CD4-positive, alpha-beta T cell treated with Interleukin-15 for 1 hour (primary cell): ENCODE results near the gene CD1C.
"Not testable (repeated sequence)": the region's sequence is repeated elsewhere in the genome, so short reads cannot be mapped to it uniquely, and the experiment has no call there.

Experiments used
- DNase-seq: peaks from one replicate; pipeline ENCODE4 v3.0.0-alpha.2; 2020

CD1C gene

DNA sequence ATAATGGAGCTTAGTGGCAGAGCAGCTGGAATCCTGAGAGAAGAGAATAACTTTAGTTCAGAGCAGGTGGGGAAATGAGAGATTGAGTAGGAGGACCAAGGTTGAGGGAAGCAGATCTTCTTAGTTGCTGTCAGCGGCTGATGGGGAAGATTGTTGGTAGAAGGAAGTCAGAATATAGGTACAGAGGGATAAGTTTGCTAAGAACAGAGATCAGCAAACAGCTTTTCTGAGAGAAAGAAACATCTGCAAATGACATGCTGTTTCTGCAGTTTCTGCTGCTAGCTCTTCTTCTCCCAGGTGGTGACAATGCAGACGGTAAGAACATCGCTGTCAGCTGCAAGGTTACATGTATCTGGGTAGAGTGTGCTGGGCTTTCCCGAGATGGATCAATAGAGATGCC is at the start of gene CD1C:
CD1C (plus strand) TSS at position 113 of the 400 bp plus-strand sequence; CDS start at position 255, 142 bp downstream.
- DNase-seq, result no peak

DNA sequence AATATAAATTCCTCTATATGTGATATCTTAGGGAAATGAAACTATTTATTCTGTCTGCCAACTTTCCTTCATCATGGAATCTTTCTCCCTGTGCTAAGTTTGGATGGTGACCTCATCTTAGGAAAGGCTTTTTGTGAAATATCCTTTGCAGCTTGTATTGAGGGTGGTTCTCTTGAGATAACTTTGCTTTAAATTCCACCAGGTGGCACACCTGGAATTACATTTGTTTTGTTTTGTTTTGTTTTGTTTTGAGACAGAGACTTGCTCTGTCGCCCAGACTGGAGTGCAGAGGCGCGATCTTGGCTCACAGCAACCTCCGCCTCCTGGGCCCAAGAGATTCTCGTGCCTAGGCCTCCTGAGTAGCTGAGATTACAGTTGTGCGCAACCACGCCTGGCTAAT is 43.1 kb upstream of the CD1C start:
- DNase-seq, result no peak

DNA sequence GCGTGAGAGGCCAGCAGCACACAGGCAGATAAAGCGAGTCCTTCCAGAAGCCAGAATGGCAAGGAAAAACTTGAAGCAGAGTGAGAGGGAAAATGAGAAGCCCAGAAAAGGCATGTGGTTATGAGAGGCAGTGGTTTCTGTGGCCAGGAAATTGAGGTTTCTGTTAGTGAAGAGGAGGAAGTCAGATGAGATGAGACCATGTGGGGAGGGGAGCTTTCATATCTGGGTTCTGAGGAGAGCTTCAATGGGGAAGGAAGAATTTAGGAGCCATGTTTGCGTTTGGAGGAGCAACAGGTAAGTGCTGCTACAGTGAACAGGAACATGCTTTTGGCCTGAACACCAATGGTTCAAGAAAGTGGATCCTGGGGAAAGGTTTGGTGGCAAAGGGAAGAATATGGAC is 41.6 kb upstream of the CD1C start:
- peak; percentile 48 for DNase-seq

DNA sequence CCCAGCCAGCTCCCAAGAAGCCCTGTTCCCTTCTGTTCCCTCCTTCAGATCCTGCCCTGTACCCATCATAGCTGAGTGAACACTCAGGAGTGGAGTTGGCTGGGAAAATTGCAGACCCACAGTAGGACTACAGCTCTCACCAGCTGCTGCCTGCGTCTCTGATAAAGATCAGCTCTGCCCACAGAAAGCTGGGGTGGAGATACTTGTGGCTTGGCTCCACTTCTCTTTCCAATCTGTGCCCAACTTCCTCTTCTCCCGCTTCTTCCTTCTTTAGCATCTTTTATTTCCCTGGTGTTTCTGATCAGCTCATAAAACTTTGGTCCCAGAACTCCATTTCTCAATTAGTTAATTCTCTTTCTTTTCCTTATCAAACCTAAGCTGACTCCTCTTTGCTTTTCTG is 41.0 kb upstream of the CD1C start:
- DNase-seq, result no peak

DNA sequence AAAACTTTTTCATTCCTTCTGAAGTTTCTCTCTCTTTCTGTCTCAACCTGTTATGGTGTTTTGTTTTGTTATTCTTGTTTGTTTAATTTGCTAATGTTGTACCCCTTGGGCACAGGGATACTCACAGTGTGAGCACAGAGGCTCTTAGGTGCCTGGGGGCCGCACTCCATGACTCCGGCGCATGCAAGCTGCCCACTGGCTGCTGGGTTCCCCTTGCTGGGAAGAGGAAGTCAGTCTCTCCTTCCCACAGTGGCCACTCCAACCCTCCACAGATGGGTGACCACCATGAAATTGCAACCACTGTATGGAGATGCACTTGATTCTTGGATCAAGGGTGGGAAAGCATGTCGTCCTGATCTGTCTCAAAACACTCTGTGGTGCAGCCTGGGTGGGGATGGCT is 40.1 kb upstream of the CD1C start:
- DNase-seq, result no peak

DNA sequence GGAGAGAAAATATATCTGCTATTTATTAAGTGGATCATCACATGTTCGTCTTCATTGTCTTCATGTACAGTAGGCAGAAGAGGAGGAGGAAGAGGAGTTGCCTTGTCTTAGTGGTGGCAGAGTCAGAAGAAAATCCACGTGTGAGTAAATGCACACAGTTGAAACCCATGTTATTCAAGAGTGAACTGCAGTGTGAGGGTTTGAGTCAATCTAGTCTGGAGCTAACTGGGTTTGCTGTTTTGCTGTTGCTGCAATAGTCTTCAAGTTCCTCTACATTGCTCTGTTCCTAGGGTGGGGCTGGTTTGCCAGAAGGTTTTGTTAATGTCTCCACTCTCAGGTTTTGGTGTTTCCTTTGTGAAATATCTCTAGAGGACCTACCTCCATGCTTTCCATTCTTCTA is 38.6 kb upstream of the CD1C start:
- no peak for DNase-seq

DNA sequence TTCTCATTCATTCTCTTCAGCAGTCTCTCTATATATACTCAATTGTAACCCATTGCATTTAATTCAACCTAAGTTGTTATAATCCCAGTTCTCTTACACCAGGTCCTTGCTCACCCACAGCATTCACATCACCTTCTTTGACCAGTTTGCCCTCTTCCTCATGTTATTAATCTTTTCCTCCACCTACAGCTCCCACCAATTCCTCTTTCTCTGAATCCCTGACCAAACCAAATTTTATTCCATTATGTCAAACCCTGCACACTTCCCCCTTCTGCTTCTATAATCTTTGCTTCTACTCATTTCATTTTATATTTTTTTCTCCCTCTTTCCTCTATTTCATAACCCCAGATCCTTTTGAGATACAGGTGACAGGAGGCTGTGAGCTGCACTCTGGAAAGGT is 34.1 kb upstream of the CD1C start:
- no peak for DNase-seq

DNA sequence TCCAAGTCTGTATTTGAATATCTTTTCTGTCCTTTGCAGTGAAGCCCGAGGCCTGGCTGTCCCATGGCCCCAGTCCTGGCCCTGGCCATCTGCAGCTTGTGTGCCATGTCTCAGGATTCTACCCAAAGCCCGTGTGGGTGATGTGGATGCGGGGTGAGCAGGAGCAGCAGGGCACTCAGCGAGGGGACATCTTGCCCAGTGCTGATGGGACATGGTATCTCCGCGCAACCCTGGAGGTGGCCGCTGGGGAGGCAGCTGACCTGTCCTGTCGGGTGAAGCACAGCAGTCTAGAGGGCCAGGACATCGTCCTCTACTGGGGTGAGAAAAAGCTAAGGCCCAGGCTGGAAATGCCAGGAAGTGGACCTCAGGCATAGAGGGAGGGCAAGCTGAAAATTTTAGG is 33.0 kb upstream of the CD1C start:
- not testable (repeated sequence) for DNase-seq

DNA sequence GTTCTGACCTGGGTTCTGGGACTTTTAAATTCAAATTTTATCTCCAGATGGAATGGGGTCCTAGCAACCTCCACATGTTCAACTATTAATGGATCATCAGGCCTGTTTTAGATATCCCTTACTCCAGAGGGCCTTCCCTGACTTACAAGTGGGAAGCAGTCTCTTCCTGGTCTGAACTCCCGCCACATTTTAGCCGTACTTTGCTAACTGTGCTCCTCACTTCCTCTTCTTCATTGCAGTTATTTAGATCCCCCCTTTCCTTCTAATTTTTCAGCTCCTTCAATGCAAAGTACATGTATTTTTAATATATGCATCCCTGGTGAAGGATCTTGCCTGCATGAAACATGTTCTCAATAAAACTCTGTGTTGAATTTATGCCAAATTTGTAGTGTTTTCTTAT is 31.8 kb upstream of the CD1C start:
- DNase-seq, result no peak

DNA sequence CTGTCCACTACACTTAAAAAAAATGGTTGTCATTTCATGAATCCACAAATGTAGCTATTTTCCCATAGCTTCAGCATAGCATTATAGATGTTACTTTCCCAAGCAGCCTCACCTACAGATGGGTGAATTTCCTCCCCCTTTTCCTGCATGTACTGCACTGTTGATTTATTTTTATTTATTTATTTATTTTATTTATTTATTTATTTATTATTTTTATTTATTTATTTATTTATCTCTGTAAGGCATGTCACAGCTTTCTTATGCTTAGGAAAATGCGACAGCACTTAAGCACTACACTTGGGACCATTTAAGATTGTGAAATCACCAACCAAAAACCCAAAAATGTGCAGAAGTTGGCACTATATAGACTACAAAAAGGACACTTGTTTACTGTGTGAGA is 30.6 kb upstream of the CD1C start:
- no peak for DNase-seq

DNA sequence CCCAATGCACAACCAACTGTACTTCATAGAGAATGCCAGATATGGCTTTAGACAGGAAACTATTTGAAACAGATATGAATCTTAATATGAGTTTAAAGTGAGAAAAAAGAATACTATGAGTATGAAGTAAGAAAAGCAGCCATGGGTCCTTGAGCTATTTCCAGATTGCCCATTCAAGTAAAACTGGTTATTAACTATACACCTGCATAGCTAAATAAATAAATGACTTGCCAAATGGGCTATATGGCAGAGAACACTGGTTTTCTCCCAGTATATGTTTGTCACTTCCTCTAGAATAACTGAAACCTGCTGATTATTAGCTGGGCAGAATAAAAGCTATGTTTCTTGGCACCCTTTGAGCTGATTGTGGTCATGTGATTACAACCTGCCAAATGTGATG is 17.0 kb upstream of the CD1C start:
- no peak for DNase-seq

DNA sequence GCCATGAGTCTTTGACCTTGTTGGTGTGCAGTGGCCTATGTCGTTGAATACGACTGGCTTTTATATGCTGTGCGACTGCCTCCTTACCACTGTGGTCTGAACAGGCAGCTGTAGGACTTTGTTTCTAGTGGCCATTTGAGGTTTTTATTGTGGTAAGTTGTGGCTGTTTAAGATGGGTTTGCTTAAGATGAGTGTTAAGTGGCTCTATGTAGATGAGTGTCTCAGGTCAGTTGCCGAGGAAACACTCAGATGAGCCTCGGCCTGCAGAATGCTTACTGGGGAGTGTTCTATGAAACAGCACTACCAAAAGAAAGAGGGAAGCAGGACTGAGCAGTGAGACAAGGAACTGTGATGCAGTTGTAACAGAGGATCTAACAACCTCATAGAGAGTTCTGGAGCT is 14.9 kb upstream of the CD1C start:
- DNase-seq, result no peak

DNA sequence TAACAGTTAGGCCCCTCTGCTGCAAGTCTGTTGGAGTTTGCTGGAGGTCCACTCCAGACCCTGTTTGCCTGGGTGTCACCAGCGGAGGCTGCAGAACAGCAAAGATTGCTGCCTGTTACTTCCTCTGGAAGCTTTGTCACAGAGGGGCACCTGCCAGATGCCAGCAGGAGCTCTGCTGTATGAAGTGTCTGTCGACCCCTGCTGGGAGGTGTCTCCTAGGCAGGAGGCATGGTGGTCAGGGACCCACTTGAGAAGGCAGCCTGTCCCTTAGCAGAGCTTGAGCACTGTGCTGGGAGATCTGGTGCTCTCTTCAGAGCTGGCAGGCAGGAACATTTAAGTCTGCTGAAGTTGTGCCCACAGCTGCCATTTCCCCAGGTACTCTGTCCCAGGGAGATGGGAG is 7.3 kb upstream of the CD1C start:
- not testable (repeated sequence) for DNase-seq

DNA sequence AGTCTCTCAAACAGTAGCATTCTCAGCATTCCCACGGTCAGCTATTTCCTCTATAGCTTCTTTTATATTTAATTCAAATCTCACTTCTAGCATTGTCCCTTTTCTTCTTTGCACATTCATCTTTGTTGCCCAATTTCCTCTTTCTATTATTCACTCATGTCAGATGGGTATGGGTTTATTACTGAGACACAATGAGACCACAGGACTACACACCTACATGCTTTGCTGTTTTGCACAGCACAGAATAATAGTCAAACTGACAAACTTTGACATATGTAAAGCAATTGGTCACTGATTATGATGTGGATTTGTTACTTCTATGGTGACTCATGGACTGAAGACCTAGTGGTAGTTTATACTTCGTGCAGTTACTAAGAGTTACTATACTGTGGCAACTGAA is 5.8 kb upstream of the CD1C start:
- DNase-seq, result no peak

DNA sequence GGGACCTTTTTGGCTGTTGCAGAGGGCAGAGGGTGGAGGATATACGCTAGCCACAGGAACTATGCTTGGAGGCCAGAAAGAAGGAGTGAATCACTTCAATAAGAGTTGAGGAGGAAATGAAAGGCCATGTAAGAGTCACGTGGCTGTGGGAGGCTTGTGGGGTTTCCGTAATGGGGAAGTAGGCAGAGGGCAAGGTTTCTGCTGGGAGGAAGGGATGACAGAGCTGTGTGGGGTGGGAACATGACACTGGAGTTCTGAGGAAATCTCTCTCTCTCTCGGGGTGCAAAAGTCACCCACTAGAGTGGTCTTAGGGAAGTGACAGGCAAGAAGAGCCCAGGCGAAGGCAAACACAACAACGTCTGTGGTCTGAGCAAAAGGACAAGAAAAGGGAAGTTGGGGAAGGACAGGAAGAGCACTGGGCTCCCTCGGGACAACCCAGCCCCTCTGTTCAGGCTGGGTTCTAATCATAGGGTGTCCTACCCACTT is 3.9 kb upstream of the CD1C start:
- peak; percentile 80 for DNase-seq

DNA sequence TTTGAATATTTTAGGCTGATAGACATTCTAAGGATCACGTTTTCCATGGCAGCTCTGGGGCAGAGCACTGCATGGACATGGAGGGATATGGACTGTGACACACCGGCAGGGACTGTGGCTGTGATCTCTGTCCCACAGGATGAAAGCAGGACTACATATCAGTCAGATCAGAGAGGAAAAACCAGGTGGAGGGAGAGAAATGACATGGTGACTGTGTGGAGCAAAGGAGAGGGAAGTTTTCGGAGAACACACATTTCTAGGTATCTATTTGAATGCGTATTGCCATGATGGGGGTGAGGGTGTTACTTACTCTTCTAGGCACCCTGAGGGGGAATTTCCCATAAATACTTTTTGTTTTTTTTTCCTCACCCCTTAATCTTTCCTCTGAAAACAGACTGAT is 3.2 kb upstream of the CD1C start:
- no peak for DNase-seq

DNA sequence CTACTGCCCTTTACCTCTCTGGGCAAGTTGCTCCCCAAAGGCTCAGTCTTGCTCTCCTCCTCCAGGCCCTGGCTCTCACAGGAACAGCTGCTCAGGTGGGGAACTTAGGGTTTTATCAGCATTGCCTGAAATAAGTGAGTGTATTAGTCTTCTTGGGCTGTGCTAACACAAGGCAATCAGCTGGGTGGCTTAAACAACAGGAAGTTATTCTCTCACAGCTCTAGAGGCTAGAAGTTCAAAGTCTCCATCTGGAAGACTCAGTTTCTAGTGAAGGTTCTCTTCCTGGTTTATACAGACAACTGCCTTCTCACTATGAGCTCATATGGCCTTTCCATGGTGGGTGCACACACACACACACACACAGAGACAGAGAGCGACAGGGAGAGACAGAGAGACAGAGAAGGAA is 2.8 kb upstream of the CD1C start:
- DNase-seq, result no peak

DNA sequence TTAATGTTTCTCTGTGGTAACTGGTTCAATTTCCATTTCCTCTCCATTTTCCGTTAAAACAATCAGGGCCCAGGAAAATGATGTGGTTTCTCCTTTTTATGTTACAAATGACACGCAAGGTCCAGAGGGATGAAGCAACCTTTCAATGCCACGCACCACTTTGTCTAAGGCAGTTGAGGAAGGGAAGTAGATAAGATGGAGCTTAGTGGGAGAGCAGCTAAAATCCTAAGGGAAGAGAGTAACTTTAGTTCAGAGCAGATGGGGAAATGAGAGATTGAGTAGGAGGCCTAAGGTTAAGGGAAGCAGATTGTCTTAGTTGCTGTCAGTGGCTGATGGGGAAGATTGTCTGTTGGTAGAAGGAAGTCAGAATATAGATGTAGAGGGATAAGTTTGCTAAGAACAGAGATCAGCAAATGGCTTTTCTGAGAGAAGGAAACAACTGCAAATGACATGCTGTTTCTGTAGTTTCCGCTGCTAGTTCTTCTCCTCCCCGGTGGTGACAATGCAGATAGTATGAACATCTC is 660 bp downstream of the CD1C start:
- DNase-seq, result no peak

DNA sequence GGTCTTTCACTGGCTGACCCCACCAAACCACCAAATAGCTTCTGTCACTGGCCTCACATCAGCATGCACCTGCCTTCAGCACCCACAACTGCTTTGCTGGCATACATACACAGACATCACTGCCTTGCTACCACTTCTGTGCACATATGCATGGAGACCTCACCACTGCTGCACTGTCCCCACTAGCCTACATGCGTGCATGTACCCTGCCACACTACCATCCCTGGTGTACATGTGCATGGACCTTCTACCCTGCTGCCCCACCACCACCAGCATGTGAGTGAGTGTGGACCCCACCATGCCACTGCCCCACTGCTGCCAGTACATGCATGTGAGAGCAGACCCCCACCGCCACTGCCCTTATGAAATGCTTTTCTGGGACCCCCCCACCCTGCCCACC is 6.1 kb downstream of the CD1C start:
- no peak for DNase-seq

DNA sequence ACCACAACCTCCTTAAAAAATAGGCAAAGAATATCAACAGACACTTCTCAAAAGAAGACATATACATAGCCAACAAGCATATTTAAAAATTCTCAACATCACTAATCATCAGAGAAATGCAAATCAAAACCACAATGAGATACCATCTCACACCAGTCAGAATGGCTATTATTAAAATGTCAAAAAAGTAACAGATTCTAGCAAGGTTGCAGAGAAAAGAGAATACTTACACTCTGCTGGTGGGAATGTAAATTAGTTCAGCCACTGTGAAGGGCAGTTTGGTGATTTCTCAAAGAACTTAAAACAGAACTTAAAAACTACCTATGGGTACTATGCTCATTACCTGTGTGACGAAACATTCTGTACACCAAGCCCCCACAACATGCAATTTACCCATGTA is 20.9 kb downstream of the CD1C start:
- DNase-seq, result no peak

DNA sequence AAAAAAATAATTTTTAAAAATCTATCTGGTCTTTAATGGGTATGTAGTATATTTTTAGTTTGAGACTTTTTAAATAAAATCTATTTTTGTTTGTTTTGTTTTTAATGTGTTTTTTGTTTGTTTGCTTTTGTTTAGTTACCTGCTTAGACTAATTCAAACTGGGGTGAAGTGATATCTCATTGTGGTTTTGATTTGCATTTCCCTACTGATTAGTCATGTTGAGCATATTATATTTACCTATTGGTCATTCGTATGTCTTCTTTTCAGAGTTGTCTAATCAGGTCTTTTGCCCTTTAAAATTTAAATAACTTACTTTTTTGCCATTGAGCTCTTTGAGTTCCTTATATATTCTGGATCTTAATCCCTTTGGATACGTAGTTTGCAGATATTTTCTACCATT is 21.3 kb downstream of the CD1C start:
- DNase-seq, result no peak

DNA sequence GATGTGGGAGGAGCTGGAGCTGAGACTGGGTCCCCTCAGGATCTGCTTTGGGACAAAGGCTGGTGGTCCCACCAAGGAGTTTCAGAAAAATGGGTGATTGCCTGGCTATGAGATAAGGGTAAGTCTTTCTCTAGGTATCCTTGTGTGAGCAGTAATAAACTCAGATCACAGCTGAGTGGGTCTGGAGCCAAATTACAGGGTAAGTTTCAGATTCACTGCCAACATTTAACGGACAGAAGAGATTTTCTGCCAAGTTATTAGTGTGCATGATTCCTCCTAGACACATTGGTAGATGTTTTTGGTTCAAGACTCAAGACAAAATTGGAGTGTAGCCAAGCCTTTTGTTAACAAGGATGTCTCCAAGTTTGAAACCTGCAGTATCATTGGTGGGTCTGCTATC is 34.1 kb downstream of the CD1C start:
- no peak for DNase-seq

DNA sequence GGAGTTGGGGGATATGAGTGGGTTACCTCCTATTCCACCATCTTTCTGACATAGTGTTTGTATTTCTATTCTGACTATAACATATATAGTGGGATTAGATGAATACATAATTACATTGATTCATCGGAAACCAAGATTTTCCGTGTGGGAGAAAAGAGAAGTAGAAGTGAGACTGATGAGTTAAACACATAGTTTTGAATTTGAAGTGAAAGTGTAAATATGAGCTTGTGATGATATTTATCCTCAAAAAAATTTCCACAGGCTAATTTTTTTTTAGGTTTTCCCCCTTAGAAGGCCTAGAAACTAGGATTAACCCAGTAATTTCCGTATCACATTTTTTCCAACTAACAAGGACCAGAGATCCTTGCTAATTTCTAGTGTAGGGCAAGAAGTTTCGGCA is 34.7 kb downstream of the CD1C start:
- no peak for DNase-seq

DNA sequence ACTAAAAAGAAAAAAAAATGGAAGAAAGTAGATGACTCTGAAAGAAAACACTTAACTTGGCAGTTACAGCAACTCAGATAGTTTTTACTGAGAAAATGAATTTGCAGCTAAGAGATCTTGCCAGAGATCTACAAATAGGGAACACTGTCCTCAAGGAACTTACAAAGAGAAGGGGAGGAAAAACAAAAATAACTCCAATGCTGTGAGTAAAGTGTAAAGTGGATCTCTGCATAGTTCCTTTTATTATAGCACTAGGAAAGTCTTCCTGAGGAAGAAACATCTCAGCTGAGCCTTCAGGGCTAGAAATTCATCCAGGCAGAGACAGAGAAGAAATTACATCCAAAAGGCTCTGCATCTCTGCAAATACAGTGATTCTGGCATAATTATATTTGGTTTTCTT is 37.8 kb downstream of the CD1C start:
- DNase-seq, result no peak

DNA sequence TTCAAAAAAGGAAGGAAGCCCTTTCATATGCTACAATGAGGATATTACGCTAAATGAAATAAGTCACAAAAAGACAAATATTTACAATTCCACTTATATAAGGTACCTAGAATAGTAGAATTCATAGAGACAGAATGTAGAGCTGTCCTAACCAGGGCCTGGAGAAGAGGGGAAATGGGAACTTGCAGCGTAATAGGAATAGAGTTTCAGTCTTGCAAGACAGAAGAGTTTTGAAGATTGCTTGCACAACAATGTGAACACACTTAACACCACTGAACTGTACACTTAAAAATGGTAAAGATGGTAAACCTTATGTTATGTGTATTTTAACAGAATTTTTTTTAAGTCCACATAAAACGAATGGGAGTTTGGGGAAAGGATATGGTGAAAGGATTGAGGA is 38.7 kb downstream of the CD1C start:
- DNase-seq, result no peak

DNA sequence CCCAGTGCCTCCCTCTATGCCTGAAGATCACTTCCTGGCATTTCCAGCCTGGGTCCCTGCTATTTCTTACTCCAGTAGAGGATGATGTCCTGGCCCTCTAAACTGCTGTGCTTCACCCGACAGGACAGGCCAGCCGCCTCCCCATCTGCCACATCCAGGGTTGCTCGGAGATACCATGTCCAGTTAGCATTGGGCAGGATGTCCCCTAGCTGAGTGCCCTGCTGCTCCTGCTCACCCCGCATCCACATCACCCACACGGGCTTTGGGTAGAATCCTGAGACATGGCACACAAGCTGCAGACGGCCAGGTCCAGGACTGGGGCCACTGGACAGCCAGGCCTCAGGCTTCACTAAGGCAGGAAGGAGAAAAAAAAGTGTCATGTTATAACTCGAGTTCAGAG is 39.6 kb downstream of the CD1C start:
- no peak for DNase-seq
